ENCODE results near the gene F5. TPM values are rescaled to one million over a fixed set of nuclear protein-coding genes. Genes with fewer than 3 reads are reported as not detected.

Gene F5
- total and polyA plus RNA-seq, 2 of the 13 experiments (the other 11 are each of a cell fraction or from before 2014, with no cell fraction given), result 38.3 to 64.0 TPM

GRCh38 chr1:169576241-169576934, 9.9 kb downstream of the F5 start (continued):
- TF ChIP-seq ZNF749 (CRISPR knock-in tag; IDR thresholded peaks at IDR 0.05; ENCODE audit: borderline replicate concordance) (no peak), ZBTB42 (CRISPR knock-in tag; IDR thresholded peaks at IDR 0.05) (no peak), THRA (CRISPR knock-in tag; IDR thresholded peaks at IDR 0.05; ENCODE audit: borderline replicate concordance) (no peak), ZSCAN12 (CRISPR knock-in tag; IDR thresholded peaks at IDR 0.05) (no peak), TSC22D2 (CRISPR knock-in tag; IDR thresholded peaks at IDR 0.05; ENCODE audit: borderline replicate concordance) (no peak), ZNF704 (CRISPR knock-in tag; IDR thresholded peaks at IDR 0.05; ENCODE audit: borderline replicate concordance) (no peak), ZNF775 (CRISPR knock-in tag; IDR thresholded peaks at IDR 0.05; ENCODE audit: borderline replicate concordance) (no peak), PRPF4 (IDR thresholded peaks at IDR 0.05; ENCODE audit: low read depth, low read length, poor library complexity, severe bottlenecking) (no peak), MAFF (IDR thresholded peaks at IDR 0.05; ENCODE audit: low read depth, low read length) (no peak), XRCC5 (optimal IDR thresholded peaks at IDR 0.05; ENCODE audit: low read length) (no peak), FOXO1 (CRISPR knock-in tag; IDR thresholded peaks at IDR 0.05) (peak; percentile 37; the same call in 1 of the 2 replicates), ZXDC (CRISPR knock-in tag; IDR thresholded peaks at IDR 0.05) (no peak), ZNF501 (CRISPR knock-in tag; IDR thresholded peaks at IDR 0.05) (peak; percentile 49; the same call in 1 of the 2 replicates), TCF7 (IDR thresholded peaks at IDR 0.05; ENCODE audit: low read depth) (peak; percentile 22; the same call in 1 of the 2 replicates), MEF2D (CRISPR knock-in tag; IDR thresholded peaks at IDR 0.05) (peak; percentile 96)
- TF ChIP-seq, protein P1, sequence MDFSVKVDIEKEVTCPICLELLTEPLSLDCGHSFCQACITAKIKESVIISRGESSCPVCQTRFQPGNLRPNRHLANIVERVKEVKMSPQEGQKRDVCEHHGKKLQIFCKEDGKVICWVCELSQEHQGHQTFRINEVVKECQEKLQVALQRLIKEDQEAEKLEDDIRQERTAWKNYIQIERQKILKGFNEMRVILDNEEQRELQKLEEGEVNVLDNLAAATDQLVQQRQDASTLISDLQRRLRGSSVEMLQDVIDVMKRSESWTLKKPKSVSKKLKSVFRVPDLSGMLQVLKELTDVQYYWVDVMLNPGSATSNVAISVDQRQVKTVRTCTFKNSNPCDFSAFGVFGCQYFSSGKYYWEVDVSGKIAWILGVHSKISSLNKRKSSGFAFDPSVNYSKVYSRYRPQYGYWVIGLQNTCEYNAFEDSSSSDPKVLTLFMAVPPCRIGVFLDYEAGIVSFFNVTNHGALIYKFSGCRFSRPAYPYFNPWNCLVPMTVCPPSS (IDR thresholded peaks at IDR 0.05), result no peak
- TF ChIP-seq, protein P2, sequence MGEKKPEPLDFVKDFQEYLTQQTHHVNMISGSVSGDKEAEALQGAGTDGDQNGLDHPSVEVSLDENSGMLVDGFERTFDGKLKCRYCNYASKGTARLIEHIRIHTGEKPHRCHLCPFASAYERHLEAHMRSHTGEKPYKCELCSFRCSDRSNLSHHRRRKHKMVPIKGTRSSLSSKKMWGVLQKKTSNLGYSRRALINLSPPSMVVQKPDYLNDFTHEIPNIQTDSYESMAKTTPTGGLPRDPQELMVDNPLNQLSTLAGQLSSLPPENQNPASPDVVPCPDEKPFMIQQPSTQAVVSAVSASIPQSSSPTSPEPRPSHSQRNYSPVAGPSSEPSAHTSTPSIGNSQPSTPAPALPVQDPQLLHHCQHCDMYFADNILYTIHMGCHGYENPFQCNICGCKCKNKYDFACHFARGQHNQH (CRISPR knock-in tag; IDR thresholded peaks at IDR 0.05), result 0 out of 2 replicates have a peak, but pooled peaks have one; percentile 23
- TF ChIP-seq, protein P3, sequence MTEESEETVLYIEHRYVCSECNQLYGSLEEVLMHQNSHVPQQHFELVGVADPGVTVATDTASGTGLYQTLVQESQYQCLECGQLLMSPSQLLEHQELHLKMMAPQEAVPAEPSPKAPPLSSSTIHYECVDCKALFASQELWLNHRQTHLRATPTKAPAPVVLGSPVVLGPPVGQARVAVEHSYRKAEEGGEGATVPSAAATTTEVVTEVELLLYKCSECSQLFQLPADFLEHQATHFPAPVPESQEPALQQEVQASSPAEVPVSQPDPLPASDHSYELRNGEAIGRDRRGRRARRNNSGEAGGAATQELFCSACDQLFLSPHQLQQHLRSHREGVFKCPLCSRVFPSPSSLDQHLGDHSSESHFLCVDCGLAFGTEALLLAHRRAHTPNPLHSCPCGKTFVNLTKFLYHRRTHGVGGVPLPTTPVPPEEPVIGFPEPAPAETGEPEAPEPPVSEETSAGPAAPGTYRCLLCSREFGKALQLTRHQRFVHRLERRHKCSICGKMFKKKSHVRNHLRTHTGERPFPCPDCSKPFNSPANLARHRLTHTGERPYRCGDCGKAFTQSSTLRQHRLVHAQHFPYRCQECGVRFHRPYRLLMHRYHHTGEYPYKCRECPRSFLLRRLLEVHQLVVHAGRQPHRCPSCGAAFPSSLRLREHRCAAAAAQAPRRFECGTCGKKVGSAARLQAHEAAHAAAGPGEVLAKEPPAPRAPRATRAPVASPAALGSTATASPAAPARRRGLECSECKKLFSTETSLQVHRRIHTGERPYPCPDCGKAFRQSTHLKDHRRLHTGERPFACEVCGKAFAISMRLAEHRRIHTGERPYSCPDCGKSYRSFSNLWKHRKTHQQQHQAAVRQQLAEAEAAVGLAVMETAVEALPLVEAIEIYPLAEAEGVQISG (CRISPR knock-in tag; IDR thresholded peaks at IDR 0.05), result peak; percentile 31; the same call in 1 of the 2 replicates

Data from HepG2 (cell line).